ENCODE measurements around the gene MIGA1.
A peak's percentile ranks its signal among the peaks of the same experiment; 100 is the strongest.
"Not testable (repeated sequence)": the region's sequence is repeated elsewhere in the genome, so short reads cannot be mapped to it uniquely, and the experiment has no call there.

Gene MIGA1

GRCh38 chr1:77803371-77803770 is 23.9 kb downstream of the MIGA1 start:
- DNase-seq = no peak

GRCh38 chr1:77809787-77810462 is 30.5 kb downstream of the MIGA1 start:
- not testable (repeated sequence) for DNase-seq

GRCh38 chr1:77811589-77811988 is 32.1 kb downstream of the MIGA1 start:
- DNase-seq = not testable (repeated sequence)

- no peak for DNase-seq
Observed at GRCh38 chr1:77817368-77818209, 38.1 kb downstream of the MIGA1 start.

GRCh38 chr1:77820121-77820520 is 40.7 kb downstream of the MIGA1 start:
- DNase-seq = no peak

GRCh38 chr1:77824079-77824478 is 44.6 kb downstream of the MIGA1 start:
- no peak for DNase-seq

- DNase-seq = no peak
Observed at GRCh38 chr1:77824694-77825093, 45.2 kb downstream of the MIGA1 start.

GRCh38 chr1:77825131-77825709 is 45.8 kb downstream of the MIGA1 start:
- no peak for DNase-seq

GRCh38 chr1:77826851-77827250 is 47.4 kb downstream of the MIGA1 start:
- not testable (repeated sequence) for DNase-seq

- no peak for DNase-seq
Observed at GRCh38 chr1:77828098-77828497, 48.6 kb downstream of the MIGA1 start.

GRCh38 chr1:77829851-77830250 is 50.4 kb downstream of the MIGA1 start:
- DNase-seq = no peak

- DNase-seq = no peak
Observed at GRCh38 chr1:77830946-77831345, 51.5 kb downstream of the MIGA1 start.

GRCh38 chr1:77831566-77831965 is 52.1 kb downstream of the MIGA1 start:
- no peak for DNase-seq

- no peak for DNase-seq
Observed at GRCh38 chr1:77831976-77832711, 52.7 kb downstream of the MIGA1 start.

GRCh38 chr1:77832901-77833300 is 53.5 kb downstream of the MIGA1 start:
- peak; percentile 22 to 86 for DNase-seq

- no peak for DNase-seq
Observed at GRCh38 chr1:77833521-77834100, 54.2 kb downstream of the MIGA1 start.

GRCh38 chr1:77834771-77835334 is 55.4 kb downstream of the MIGA1 start:
- peak in 1 of 2 experiments; percentile 7 for DNase-seq

- DNase-seq = no peak
Observed at GRCh38 chr1:77841574-77841973, 62.1 kb downstream of the MIGA1 start.

GRCh38 chr1:77845951-77846350 is 66.5 kb downstream of the MIGA1 start:
- DNase-seq = no peak

- DNase-seq = no peak
Observed at GRCh38 chr1:77846966-77847365, 67.5 kb downstream of the MIGA1 start.

GRCh38 chr1:77847621-77848080 is 68.2 kb downstream of the MIGA1 start:
- DNase-seq = no peak

- no peak for DNase-seq
Observed at GRCh38 chr1:77850082-77850481, 70.6 kb downstream of the MIGA1 start.

All from NCI-H446 (cell line).